Measurements from ENCODE around the gene GABRG3.

GRCh38 chr15:26921433-26921832 is 49.5 kb upstream of the GABRG3 start:
- TF ChIP-seq GLIS3 (CRISPR knock-in tag; IDR thresholded peaks at IDR 0.05) (no peak), PATZ1 (CRISPR knock-in tag; IDR thresholded peaks at IDR 0.05; ENCODE audit: borderline replicate concordance) (no peak), SNAI2 (CRISPR knock-in tag; IDR thresholded peaks at IDR 0.05) (no peak), RARB (CRISPR knock-in tag; IDR thresholded peaks at IDR 0.05) (no peak), ARNTL (CRISPR knock-in tag; IDR thresholded peaks at IDR 0.05; ENCODE audit: borderline replicate concordance, low read depth) (no peak), ZNF70 (CRISPR knock-in tag; IDR thresholded peaks at IDR 0.05) (no peak), TCF4 (CRISPR knock-in tag; IDR thresholded peaks at IDR 0.05; ENCODE audit: borderline replicate concordance) (no peak), PPARA (CRISPR knock-in tag; IDR thresholded peaks at IDR 0.05; ENCODE audit: borderline replicate concordance) (no peak), ZNF8 (CRISPR knock-in tag; IDR thresholded peaks at IDR 0.05) (no peak)

Measured in SK-N-SH treated with all-trans-retinoic acid at 6 μM for 48 hours (cell line).